ENCODE measurements around the gene HELLS.
"Not testable (repeated sequence)": the region's sequence is repeated elsewhere in the genome, so short reads cannot be mapped to it uniquely, and the experiment has no call there.

- not testable (repeated sequence) for TF ChIP-seq EZH2phosphoT487 (IDR thresholded peaks at IDR 0.05; ENCODE audit: low read depth, severe bottlenecking, unreplicated experiment); CTCF (IDR thresholded peaks at IDR 0.05; ENCODE audit: poor library complexity); EZH2 (IDR thresholded peaks at IDR 0.05; ENCODE audit: borderline replicate concordance)
Observed at GRCh38 chr10:94567714-94568307, 22.2 kb downstream of the HELLS start.
